Measurements from ENCODE around the gene SYNE1. TPM values are rescaled to one million over a fixed set of nuclear protein-coding genes. Genes with fewer than 3 reads are reported as not detected.

The SYNE1 gene
- total RNA-seq, 1 donor from 2014 or later, result 14.2 TPM

GRCh38 chr6:152380993-152381898 lies 255.9 kb downstream of the SYNE1 start:
- Mint-ChIP-seq H3K27ac (no peak overlapping the region), H3K9me3 (no peaks in the 10 kb centered on the region), H3K4me3 (ENCODE audit: low read depth) (no peak overlapping the region), H3K36me3 (ENCODE audit: low read depth) (no peaks in the 10 kb centered on the region), H3K27me3 (ENCODE audit: low read depth) (peaks cover 12% of the 10 kb centered on the region), H3K4me1 (ENCODE audit: low read depth) (no peaks in the 10 kb centered on the region)
- no peak for DNase-seq (ENCODE audit: low spot score)
- intact Hi-C loops (cut with micrococcal nuclease), result no loop called here

- no peak overlapping the region for H3K27ac Mint-ChIP-seq
Observed at GRCh38 chr6:152380351-152380767, 256.8 kb downstream of the SYNE1 start.

GRCh38 chr6:152379423-152379822 lies 257.7 kb downstream of the SYNE1 start:
- H3K27me3 Mint-ChIP-seq (ENCODE audit: low read depth), result peaks cover 12% of the 10 kb centered on the region
- no peak for DNase-seq (ENCODE audit: low spot score)
- no peaks in the 10 kb centered on the region for H3K4me1 Mint-ChIP-seq (ENCODE audit: low read depth)
- no peak overlapping the region for H3K4me3 Mint-ChIP-seq (ENCODE audit: low read depth)
- no peaks in the 10 kb centered on the region for H3K36me3 Mint-ChIP-seq (ENCODE audit: low read depth)
- no peak overlapping the region for H3K27ac Mint-ChIP-seq
- H3K9me3 Mint-ChIP-seq, result no peaks in the 10 kb centered on the region
- intact Hi-C loops (cut with micrococcal nuclease), result no loop called here

More at GRCh38 chr6:152380351-152380767, 256.8 kb downstream of the SYNE1 start:
- no peak overlapping the region for H3K4me3 Mint-ChIP-seq (ENCODE audit: low read depth)
- DNase-seq (ENCODE audit: low spot score), result no peak
- intact Hi-C loops (cut with micrococcal nuclease), result no loop called here
- no peaks in the 10 kb centered on the region for H3K9me3 Mint-ChIP-seq
- peaks cover 12% of the 10 kb centered on the region for H3K27me3 Mint-ChIP-seq (ENCODE audit: low read depth)
- no peaks in the 10 kb centered on the region for H3K4me1 Mint-ChIP-seq (ENCODE audit: low read depth)
- no peaks in the 10 kb centered on the region for H3K36me3 Mint-ChIP-seq (ENCODE audit: low read depth)

GRCh38 chr6:152378169-152378568 lies 259.0 kb downstream of the SYNE1 start:
- Mint-ChIP-seq H3K27me3 (ENCODE audit: low read depth) (peaks cover 2% of the 10 kb centered on the region), H3K9me3 (no peaks in the 10 kb centered on the region), H3K4me3 (ENCODE audit: low read depth) (no peak overlapping the region), H3K27ac (no peak overlapping the region), H3K4me1 (ENCODE audit: low read depth) (no peaks in the 10 kb centered on the region), H3K36me3 (ENCODE audit: low read depth) (no peaks in the 10 kb centered on the region)
- intact Hi-C loops (cut with micrococcal nuclease), result no loop called here
- no peak for DNase-seq (ENCODE audit: low spot score)

- DNase-seq (ENCODE audit: low spot score), result no peak
- no peaks in the 10 kb centered on the region for H3K36me3 Mint-ChIP-seq (ENCODE audit: low read depth)
Observed at GRCh38 chr6:152375197-152375596, 262.0 kb downstream of the SYNE1 start.

GRCh38 chr6:152372945-152373344 lies 264.2 kb downstream of the SYNE1 start:
- Mint-ChIP-seq H3K4me1 (ENCODE audit: low read depth) (no peaks in the 10 kb centered on the region), H3K27ac (no peak overlapping the region), H3K9me3 (no peaks in the 10 kb centered on the region), H3K4me3 (ENCODE audit: low read depth) (no peak overlapping the region), H3K36me3 (ENCODE audit: low read depth) (no peaks in the 10 kb centered on the region), H3K27me3 (ENCODE audit: low read depth) (peaks cover 2% of the 10 kb centered on the region)
- no peak for DNase-seq (ENCODE audit: low spot score)
- intact Hi-C loops (cut with micrococcal nuclease), result no loop called here

More at GRCh38 chr6:152375197-152375596, 262.0 kb downstream of the SYNE1 start:
- H3K4me3 Mint-ChIP-seq (ENCODE audit: low read depth), result no peak overlapping the region
- H3K9me3 Mint-ChIP-seq, result no peaks in the 10 kb centered on the region
- H3K27me3 Mint-ChIP-seq (ENCODE audit: low read depth), result peaks cover 2% of the 10 kb centered on the region
- no peaks in the 10 kb centered on the region for H3K4me1 Mint-ChIP-seq (ENCODE audit: low read depth)
- H3K27ac Mint-ChIP-seq, result no peak overlapping the region
- intact Hi-C loops (cut with micrococcal nuclease), result no loop called here

GRCh38 chr6:152371775-152372174 lies 265.4 kb downstream of the SYNE1 start:
- Mint-ChIP-seq H3K4me1 (ENCODE audit: low read depth) (no peaks in the 10 kb centered on the region), H3K27ac (no peak overlapping the region), H3K27me3 (ENCODE audit: low read depth) (peaks cover 2% of the 10 kb centered on the region), H3K9me3 (no peaks in the 10 kb centered on the region), H3K36me3 (ENCODE audit: low read depth) (no peaks in the 10 kb centered on the region), H3K4me3 (ENCODE audit: low read depth) (no peak overlapping the region)
- no peak for DNase-seq (ENCODE audit: low spot score)
- intact Hi-C loops (cut with micrococcal nuclease), result no loop called here

GRCh38 chr6:152368751-152369624 lies 268.2 kb downstream of the SYNE1 start:
- H3K27ac Mint-ChIP-seq, result no peak overlapping the region
- no peaks in the 10 kb centered on the region for H3K9me3 Mint-ChIP-seq
- no peaks in the 10 kb centered on the region for H3K4me1 Mint-ChIP-seq (ENCODE audit: low read depth)
- no peaks in the 10 kb centered on the region for H3K36me3 Mint-ChIP-seq (ENCODE audit: low read depth)
- DNase-seq (ENCODE audit: low spot score), result no peak
- intact Hi-C loops (cut with micrococcal nuclease), result no loop called here
- no peak overlapping the region for H3K4me3 Mint-ChIP-seq (ENCODE audit: low read depth)
- H3K27me3 Mint-ChIP-seq (ENCODE audit: low read depth), result peaks cover 2% of the 10 kb centered on the region

GRCh38 chr6:152364866-152365265 lies 272.3 kb downstream of the SYNE1 start:
- Mint-ChIP-seq H3K27me3 (ENCODE audit: low read depth) (no peaks in the 10 kb centered on the region), H3K4me1 (ENCODE audit: low read depth) (no peaks in the 10 kb centered on the region), H3K27ac (no peak overlapping the region), H3K4me3 (ENCODE audit: low read depth) (no peak overlapping the region), H3K9me3 (no peaks in the 10 kb centered on the region), H3K36me3 (ENCODE audit: low read depth) (no peaks in the 10 kb centered on the region)
- no peak for DNase-seq (ENCODE audit: low spot score)
- intact Hi-C loops (cut with micrococcal nuclease), result no loop called here

- Mint-ChIP-seq H3K27me3 (ENCODE audit: low read depth) (no peaks in the 10 kb centered on the region), H3K27ac (no peak overlapping the region), H3K36me3 (ENCODE audit: low read depth) (no peaks in the 10 kb centered on the region), H3K4me3 (ENCODE audit: low read depth) (no peak overlapping the region), H3K9me3 (no peaks in the 10 kb centered on the region), H3K4me1 (ENCODE audit: low read depth) (no peaks in the 10 kb centered on the region)
- no peak for DNase-seq (ENCODE audit: low spot score)
- intact Hi-C loops (cut with micrococcal nuclease), result no loop called here
Observed at GRCh38 chr6:152360034-152360433, 277.1 kb downstream of the SYNE1 start.

- DNase-seq (ENCODE audit: low spot score), result no peak
- H3K36me3 Mint-ChIP-seq (ENCODE audit: low read depth), result no peaks in the 10 kb centered on the region
- no peaks in the 10 kb centered on the region for H3K9me3 Mint-ChIP-seq
- no peak overlapping the region for H3K4me3 Mint-ChIP-seq (ENCODE audit: low read depth)
- H3K27me3 Mint-ChIP-seq (ENCODE audit: low read depth), result peaks cover 1% of the 10 kb centered on the region
- no peak overlapping the region for H3K27ac Mint-ChIP-seq
- intact Hi-C loops (cut with micrococcal nuclease), result no loop called here
- H3K4me1 Mint-ChIP-seq (ENCODE audit: low read depth), result no peaks in the 10 kb centered on the region
Observed at GRCh38 chr6:152356662-152357061, 280.5 kb downstream of the SYNE1 start.

- Mint-ChIP-seq H3K9me3 (no peaks in the 10 kb centered on the region), H3K4me3 (ENCODE audit: low read depth) (no peak overlapping the region), H3K27ac (no peak overlapping the region), H3K27me3 (ENCODE audit: low read depth) (peaks cover 1% of the 10 kb centered on the region), H3K36me3 (ENCODE audit: low read depth) (no peaks in the 10 kb centered on the region), H3K4me1 (ENCODE audit: low read depth) (no peaks in the 10 kb centered on the region)
- DNase-seq (ENCODE audit: low spot score), result no peak
- intact Hi-C loops (cut with micrococcal nuclease), result no loop called here
Observed at GRCh38 chr6:152356016-152356415, 281.1 kb downstream of the SYNE1 start.

GRCh38 chr6:152355166-152355565 lies 282.0 kb downstream of the SYNE1 start:
- no peaks in the 10 kb centered on the region for H3K4me1 Mint-ChIP-seq (ENCODE audit: low read depth)
- no peak overlapping the region for H3K4me3 Mint-ChIP-seq (ENCODE audit: low read depth)
- intact Hi-C loops (cut with micrococcal nuclease), result no loop called here
- DNase-seq (ENCODE audit: low spot score), result no peak
- H3K27ac Mint-ChIP-seq, result no peak overlapping the region
- H3K27me3 Mint-ChIP-seq (ENCODE audit: low read depth), result peaks cover 1% of the 10 kb centered on the region
- no peaks in the 10 kb centered on the region for H3K36me3 Mint-ChIP-seq (ENCODE audit: low read depth)
- no peaks in the 10 kb centered on the region for H3K9me3 Mint-ChIP-seq

Measured in activated T-helper 2 cell treated with anti-CD3 and anti-CD28 coated beads, Interferon-gamma antibody, Interleukin-2, Interleukin-4, amounts not matched to agents 10 μg/mL and 5 μg/mL and 100 μg/mL, durations not matched to agents 14 hours and 24 hours and 36 hours (primary cell).